Activated naive CD8-positive, alpha-beta T cell (primary cell): ENCODE measurements around the gene SLU7.

Experiments used
- H3K27ac Mint-ChIP-seq: one replicate; pipeline ENCODE4 v1.8.0; 2021; ENCODE audit warnings: mixed read lengths
- H3K27me3 Mint-ChIP-seq: one replicate; pipeline ENCODE4 v1.8.0; 2021; ENCODE audit warnings: mixed read lengths
- H3K36me3 Mint-ChIP-seq: one replicate; pipeline ENCODE4 v1.8.0; 2021; ENCODE audit warnings: mixed read lengths
- H3K4me1 Mint-ChIP-seq: one replicate; pipeline ENCODE4 v1.8.0; 2021; ENCODE audit warnings: low read depth, mixed read lengths
- H3K4me3 Mint-ChIP-seq: one replicate; pipeline ENCODE4 v1.8.0; 2021; ENCODE audit warnings: mild to moderate bottlenecking, mixed read lengths
- H3K9me3 Mint-ChIP-seq: one replicate; pipeline ENCODE4 v1.8.0; 2021; ENCODE audit warnings: low read depth, mixed read lengths

Gene SLU7

GRCh38 chr5:160418561-160419457 is at the start of gene SLU7:
TSS of gene SLU7 (minus strand) at chr5:160419081. CDS start at chr5:160415294, 3,787 bp downstream.
- Mint-ChIP-seq H3K27me3 (no peaks in the 10 kb centered on the region), H3K4me3 (peak within 1 kb of the TSS; percentile 100), H3K4me1 (peaks cover 75% of the 10 kb centered on the region), H3K27ac (peak within 1 kb of the TSS; percentile 97), H3K36me3 (peaks cover 4% of the 10 kb centered on the region), H3K9me3 (no peaks in the 10 kb centered on the region)

GRCh38 chr5:160468363-160468975 is 49.6 kb upstream of the SLU7 start:
- Mint-ChIP-seq H3K4me3 (peak overlapping the region; percentile 100), H3K4me1 (peaks cover 81% of the 10 kb centered on the region), H3K27me3 (no peaks in the 10 kb centered on the region), H3K36me3 (peaks cover 8% of the 10 kb centered on the region), H3K27ac (peak overlapping the region; percentile 100), H3K9me3 (no peaks in the 10 kb centered on the region)

GRCh38 chr5:160467555-160468362 is 48.9 kb upstream of the SLU7 start:
- Mint-ChIP-seq H3K4me3 (peak overlapping the region; percentile 100), H3K4me1 (peaks cover 76% of the 10 kb centered on the region), H3K9me3 (no peaks in the 10 kb centered on the region), H3K27ac (peak overlapping the region; percentile 100), H3K36me3 (peaks cover 6% of the 10 kb centered on the region), H3K27me3 (no peaks in the 10 kb centered on the region)

GRCh38 chr5:160466889-160467554 is 48.1 kb upstream of the SLU7 start:
- Mint-ChIP-seq H3K27me3 (no peaks in the 10 kb centered on the region), H3K4me1 (peaks cover 76% of the 10 kb centered on the region), H3K9me3 (no peaks in the 10 kb centered on the region), H3K4me3 (peak overlapping the region; percentile 100), H3K36me3 (peaks cover 6% of the 10 kb centered on the region), H3K27ac (peak overlapping the region; percentile 100)

GRCh38 chr5:160466116-160466515 is 47.2 kb upstream of the SLU7 start:
- H3K36me3 Mint-ChIP-seq: peaks cover 6% of the 10 kb centered on the region
- H3K4me3 Mint-ChIP-seq: no peak overlapping the region
- no peaks in the 10 kb centered on the region for H3K9me3 Mint-ChIP-seq
- peaks cover 68% of the 10 kb centered on the region for H3K4me1 Mint-ChIP-seq
- peak overlapping the region; percentile 100 for H3K27ac Mint-ChIP-seq
- no peaks in the 10 kb centered on the region for H3K27me3 Mint-ChIP-seq

GRCh38 chr5:160464466-160464797 is 45.6 kb upstream of the SLU7 start:
- H3K4me3 Mint-ChIP-seq: peak overlapping the region; percentile 78
- H3K9me3 Mint-ChIP-seq: no peaks in the 10 kb centered on the region
- H3K27me3 Mint-ChIP-seq: no peaks in the 10 kb centered on the region
- no peaks in the 10 kb centered on the region for H3K36me3 Mint-ChIP-seq
- peak overlapping the region; percentile 100 for H3K27ac Mint-ChIP-seq
- peaks cover 55% of the 10 kb centered on the region for H3K4me1 Mint-ChIP-seq

- Mint-ChIP-seq H3K4me1 (peaks cover 59% of the 10 kb centered on the region), H3K9me3 (no peaks in the 10 kb centered on the region), H3K36me3 (no peaks in the 10 kb centered on the region), H3K27me3 (no peaks in the 10 kb centered on the region), H3K27ac (peak overlapping the region; percentile 100), H3K4me3 (peak overlapping the region; percentile 78)
Measured at GRCh38 chr5:160463740-160464465, 45.0 kb upstream of the SLU7 start.

- no peaks in the 10 kb centered on the region for H3K36me3 Mint-ChIP-seq
- peaks cover 56% of the 10 kb centered on the region for H3K4me1 Mint-ChIP-seq
- H3K4me3 Mint-ChIP-seq: no peak overlapping the region
- no peaks in the 10 kb centered on the region for H3K9me3 Mint-ChIP-seq
- H3K27ac Mint-ChIP-seq: peak overlapping the region; percentile 100
- H3K27me3 Mint-ChIP-seq: no peaks in the 10 kb centered on the region
Measured at GRCh38 chr5:160463227-160463626, 44.3 kb upstream of the SLU7 start.

- Mint-ChIP-seq H3K27ac (peak overlapping the region; percentile 46), H3K36me3 (no peaks in the 10 kb centered on the region), H3K4me1 (peaks cover 49% of the 10 kb centered on the region)
Measured at GRCh38 chr5:160462167-160462566, 43.3 kb upstream of the SLU7 start.

GRCh38 chr5:160461378-160461777 is 42.5 kb upstream of the SLU7 start:
- H3K27ac Mint-ChIP-seq: no peak overlapping the region
- peaks cover 42% of the 10 kb centered on the region for H3K4me1 Mint-ChIP-seq
- H3K9me3 Mint-ChIP-seq: no peaks in the 10 kb centered on the region
- H3K36me3 Mint-ChIP-seq: no peaks in the 10 kb centered on the region
- H3K4me3 Mint-ChIP-seq: no peak overlapping the region
- no peaks in the 10 kb centered on the region for H3K27me3 Mint-ChIP-seq

More at GRCh38 chr5:160462167-160462566, 43.3 kb upstream of the SLU7 start:
- Mint-ChIP-seq H3K27me3 (no peaks in the 10 kb centered on the region), H3K9me3 (no peaks in the 10 kb centered on the region), H3K4me3 (no peak overlapping the region)

- peaks cover 37% of the 10 kb centered on the region for H3K4me1 Mint-ChIP-seq
Measured at GRCh38 chr5:160460377-160461049, 41.6 kb upstream of the SLU7 start.

GRCh38 chr5:160458806-160459800 is 40.2 kb upstream of the SLU7 start:
- no peaks in the 10 kb centered on the region for H3K9me3 Mint-ChIP-seq
- no peaks in the 10 kb centered on the region for H3K36me3 Mint-ChIP-seq
- H3K27ac Mint-ChIP-seq: peak overlapping the region; percentile 75
- H3K4me3 Mint-ChIP-seq: peak overlapping the region; percentile 27
- no peaks in the 10 kb centered on the region for H3K27me3 Mint-ChIP-seq
- peaks cover 25% of the 10 kb centered on the region for H3K4me1 Mint-ChIP-seq

More at GRCh38 chr5:160460377-160461049, 41.6 kb upstream of the SLU7 start:
- no peaks in the 10 kb centered on the region for H3K27me3 Mint-ChIP-seq
- no peaks in the 10 kb centered on the region for H3K36me3 Mint-ChIP-seq
- no peak overlapping the region for H3K4me3 Mint-ChIP-seq
- no peaks in the 10 kb centered on the region for H3K9me3 Mint-ChIP-seq
- peak overlapping the region; percentile 28 for H3K27ac Mint-ChIP-seq
